D721Med (cell line): Measurements from ENCODE around the gene SMIM3.
"Not testable (repeated sequence)": the region's sequence is repeated elsewhere in the genome, so short reads cannot be mapped to it uniquely, and the experiment has no call there.

Experiments used
- DNase-seq: peaks from one replicate; pipeline ENCODE4 v3.0.0; 2011; ENCODE audit warnings: low spot score; ENCODE audit not compliant: insufficient read length
- FAIRE-seq: peaks from 2 replicates; lab custom pipeline; 2011; peaks lifted over from hg19 to GRCh38; lab: Jason Lieb, UNC
- TF ChIP-seq, protein P1 (sequence below): IDR thresholded peaks from 2 replicates; pipeline ENCODE4 v1.5.1; 2012; ENCODE audit warnings: mild to moderate bottlenecking, control low read depth; ENCODE audit not compliant: insufficient read depth; ENCODE audit errors: missing control alignments

The SMIM3 gene

DNA sequence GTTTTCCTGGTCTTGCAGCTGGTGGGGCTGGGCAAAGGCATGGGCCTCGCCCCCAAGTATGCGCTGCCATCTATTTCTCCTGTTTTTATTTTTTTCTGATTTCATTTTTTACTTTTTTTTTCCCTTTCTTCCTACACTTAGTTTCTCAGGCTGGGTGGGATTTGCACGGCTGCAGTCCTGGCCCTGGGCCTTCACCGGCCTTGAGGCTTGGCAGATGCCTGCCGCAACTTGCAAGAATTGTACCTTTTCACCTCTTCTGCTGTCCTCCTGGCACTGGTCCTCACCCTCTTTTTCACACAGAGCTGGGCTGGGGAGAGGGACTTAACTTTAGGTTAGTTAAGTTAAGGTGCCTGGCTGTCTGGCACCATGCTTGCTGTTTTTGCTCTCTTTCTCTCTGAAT is 57.5 kb downstream of the SMIM3 start:
- FAIRE-seq (no peak), DNase-seq (no peak)
- TF ChIP-seq, protein P1, sequence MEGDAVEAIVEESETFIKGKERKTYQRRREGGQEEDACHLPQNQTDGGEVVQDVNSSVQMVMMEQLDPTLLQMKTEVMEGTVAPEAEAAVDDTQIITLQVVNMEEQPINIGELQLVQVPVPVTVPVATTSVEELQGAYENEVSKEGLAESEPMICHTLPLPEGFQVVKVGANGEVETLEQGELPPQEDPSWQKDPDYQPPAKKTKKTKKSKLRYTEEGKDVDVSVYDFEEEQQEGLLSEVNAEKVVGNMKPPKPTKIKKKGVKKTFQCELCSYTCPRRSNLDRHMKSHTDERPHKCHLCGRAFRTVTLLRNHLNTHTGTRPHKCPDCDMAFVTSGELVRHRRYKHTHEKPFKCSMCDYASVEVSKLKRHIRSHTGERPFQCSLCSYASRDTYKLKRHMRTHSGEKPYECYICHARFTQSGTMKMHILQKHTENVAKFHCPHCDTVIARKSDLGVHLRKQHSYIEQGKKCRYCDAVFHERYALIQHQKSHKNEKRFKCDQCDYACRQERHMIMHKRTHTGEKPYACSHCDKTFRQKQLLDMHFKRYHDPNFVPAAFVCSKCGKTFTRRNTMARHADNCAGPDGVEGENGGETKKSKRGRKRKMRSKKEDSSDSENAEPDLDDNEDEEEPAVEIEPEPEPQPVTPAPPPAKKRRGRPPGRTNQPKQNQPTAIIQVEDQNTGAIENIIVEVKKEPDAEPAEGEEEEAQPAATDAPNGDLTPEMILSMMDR = no peak

DNA sequence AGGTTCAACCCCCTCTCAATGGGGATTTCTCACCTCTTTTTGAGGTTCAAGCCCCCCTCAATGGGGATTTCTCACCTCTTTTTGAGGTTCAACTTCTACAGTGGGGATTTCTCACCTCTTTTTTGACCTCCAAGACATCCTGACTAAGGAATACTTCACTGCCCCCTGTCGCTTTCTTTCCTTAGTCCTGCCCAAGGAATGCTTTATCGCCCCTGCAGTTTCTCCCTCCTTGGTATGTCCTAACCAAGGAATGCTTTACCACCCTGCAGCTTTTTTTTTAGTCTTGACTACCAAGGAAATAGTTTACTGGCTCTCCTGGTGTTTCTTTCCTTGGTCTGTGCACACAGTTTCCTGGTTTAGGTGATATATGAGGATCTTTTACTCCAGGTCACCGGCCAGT is 58.1 kb downstream of the SMIM3 start:
- FAIRE-seq (no peak), DNase-seq (no peak)
- TF ChIP-seq, protein P1 = no peak

DNA sequence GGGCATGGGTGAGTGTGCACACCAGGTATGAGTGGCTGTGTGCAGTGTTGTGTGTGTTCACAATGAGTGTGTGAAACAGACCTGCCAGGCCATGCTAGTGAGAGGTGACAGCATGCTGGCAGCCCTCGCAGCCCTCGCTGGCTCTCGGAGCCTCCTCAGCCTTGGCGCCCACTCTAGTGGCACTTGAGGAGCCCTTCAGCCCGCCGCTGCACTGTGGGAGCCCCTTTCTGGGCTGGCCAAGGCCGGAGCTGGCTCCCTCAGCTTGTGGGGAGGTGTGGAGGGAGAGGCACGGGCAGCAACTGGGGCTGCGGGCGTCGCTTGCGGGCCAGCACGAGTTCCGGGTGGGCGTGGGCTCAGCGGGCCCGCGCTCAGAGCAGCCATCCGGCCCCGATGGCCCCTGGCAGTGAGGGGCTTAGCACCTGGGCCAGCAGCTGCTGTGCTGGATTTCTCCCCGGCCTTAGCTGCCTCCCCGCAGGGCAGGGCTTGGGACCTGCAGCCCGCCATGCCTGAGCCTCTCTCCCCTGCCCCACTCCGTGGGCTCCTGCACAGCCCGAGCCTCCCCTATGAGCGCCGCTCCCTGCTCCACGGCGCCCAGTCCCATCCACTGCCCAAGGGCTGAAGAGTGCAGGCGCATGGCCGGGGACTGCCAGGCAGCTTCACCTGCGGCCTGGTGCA is 66.8 kb downstream of the SMIM3 start:
- DNase-seq, FAIRE-seq: not testable (repeated sequence)

DNA sequence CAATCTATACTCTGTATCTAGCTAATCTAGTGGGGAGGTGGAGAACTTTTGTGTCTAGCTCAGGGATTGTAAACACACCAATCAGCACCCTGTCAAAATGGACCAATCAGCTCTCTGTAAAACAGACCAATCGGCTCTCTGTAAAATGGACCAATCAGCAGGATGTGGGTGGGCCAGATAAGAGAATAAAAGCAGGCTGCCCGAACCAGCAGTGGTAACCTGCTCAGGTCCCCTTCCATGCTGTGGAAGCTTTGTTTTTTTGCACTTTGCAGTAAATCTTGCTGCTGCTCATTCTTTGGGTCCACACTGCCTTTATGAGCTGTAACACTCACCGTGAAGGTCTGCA is 67.7 kb downstream of the SMIM3 start, which contains the start of gene IRGM:
Gene IRGM (plus strand): TSS at position 214 of the 346 bp plus-strand sequence. CDS start 1,603 bp downstream, outside the sequence.
- not testable (repeated sequence) for FAIRE-seq

More for the DNA sequence above, 67.7 kb downstream of the SMIM3 start, which contains the start of gene IRGM:
- DNase-seq = not testable (repeated sequence)
